ENCODE data around the gene SSB. TPM values are rescaled to one million over a fixed set of nuclear protein-coding genes. Genes with fewer than 3 reads are reported as not detected.

The SSB gene
- total and polyA plus RNA-seq, 8 donors: 30.7 to 94.2 (median 55.4) TPM

- Histone ChIP-seq H3K36me3 (no peaks in the 10 kb centered on the region), H3K27me3 (no peaks in the 10 kb centered on the region), H3K4me3 (peak overlapping the region; percentile 83 to 100 (median 93)), H3K9me3 (no peaks in the 10 kb centered on the region), H3K27ac (peak overlapping the region; percentile 80 to 97 (median 90)), H3K4me1 (peaks cover 24 to 78% (median 52%) of the 10 kb centered on the region in 4 donors)
- DNase-seq: peak in 1 of 2 donors; percentile 62
- WGBS, 5 donors: 0 to 2% (median 1%) methylated on average over 13 of the region's 13 CpGs
- TF ChIP-seq POLR2AphosphoS5 (IDR thresholded peaks at IDR 0.05) (peak in 1 of 3 donors; percentile 18), EP300 (IDR thresholded peaks at IDR 0.05) (no peak), POLR2A (IDR thresholded peaks at IDR 0.05) (no peak), CTCF (IDR thresholded peaks at IDR 0.05) (no peak)
- intact Hi-C loops (cut with DNase I; ENCODE audit: low total_unique reads): loop anchor here (5.0 kb wide), 1 partner anchor 99 kb away; no protein-coding TSS in a partner anchor
These were observed 29.6 kb downstream of the SSB start for GRCh38 chr2:169828141-169828811.

GRCh38 chr2:169834401-169834800 lies 35.7 kb downstream of the SSB start:
- no peaks in the 10 kb centered on the region for H3K9me3 ChIP-seq
- intact Hi-C loops (cut with DNase I; ENCODE audit: low total_unique reads): no loop called here
- H3K4me3 ChIP-seq: no peak overlapping the region
- 63 to 78% (median 74%) methylated on average over 1 of the region's 1 CpG for WGBS, 5 donors
- DNase-seq: no peak
- no peaks in the 10 kb centered on the region for H3K27me3 ChIP-seq
- TF ChIP-seq EP300 (IDR thresholded peaks at IDR 0.05) (no peak), POLR2AphosphoS5 (IDR thresholded peaks at IDR 0.05) (no peak), CTCF (IDR thresholded peaks at IDR 0.05) (no peak), POLR2A (IDR thresholded peaks at IDR 0.05) (no peak)
- no peak overlapping the region for H3K27ac ChIP-seq
- peaks cover 13 to 72% (median 42%) of the 10 kb centered on the region in 4 donors for H3K4me1 ChIP-seq
- H3K36me3 ChIP-seq: no peaks in the 10 kb centered on the region

GRCh38 chr2:169838743-169839489 lies 40.2 kb downstream of the SSB start:
- Histone ChIP-seq H3K27me3 (no peaks in the 10 kb centered on the region), H3K27ac (no peak overlapping the region), H3K4me3 (no peak overlapping the region), H3K4me1 (peaks cover 0 to 63% (median 33%) of the 10 kb centered on the region in 4 donors), H3K36me3 (peaks cover 0 to 13% (median 11%) of the 10 kb centered on the region in 4 donors), H3K9me3 (no peaks in the 10 kb centered on the region)
- intact Hi-C loops (cut with DNase I; ENCODE audit: low total_unique reads): no loop called here
- WGBS, 5 donors: 93 to 98% (median 95%) methylated on average over 2 of the region's 2 CpGs
- TF ChIP-seq CTCF (IDR thresholded peaks at IDR 0.05) (no peak), POLR2A (IDR thresholded peaks at IDR 0.05) (no peak), POLR2AphosphoS5 (IDR thresholded peaks at IDR 0.05) (no peak), EP300 (IDR thresholded peaks at IDR 0.05) (no peak)
- DNase-seq: no peak

DNA sequence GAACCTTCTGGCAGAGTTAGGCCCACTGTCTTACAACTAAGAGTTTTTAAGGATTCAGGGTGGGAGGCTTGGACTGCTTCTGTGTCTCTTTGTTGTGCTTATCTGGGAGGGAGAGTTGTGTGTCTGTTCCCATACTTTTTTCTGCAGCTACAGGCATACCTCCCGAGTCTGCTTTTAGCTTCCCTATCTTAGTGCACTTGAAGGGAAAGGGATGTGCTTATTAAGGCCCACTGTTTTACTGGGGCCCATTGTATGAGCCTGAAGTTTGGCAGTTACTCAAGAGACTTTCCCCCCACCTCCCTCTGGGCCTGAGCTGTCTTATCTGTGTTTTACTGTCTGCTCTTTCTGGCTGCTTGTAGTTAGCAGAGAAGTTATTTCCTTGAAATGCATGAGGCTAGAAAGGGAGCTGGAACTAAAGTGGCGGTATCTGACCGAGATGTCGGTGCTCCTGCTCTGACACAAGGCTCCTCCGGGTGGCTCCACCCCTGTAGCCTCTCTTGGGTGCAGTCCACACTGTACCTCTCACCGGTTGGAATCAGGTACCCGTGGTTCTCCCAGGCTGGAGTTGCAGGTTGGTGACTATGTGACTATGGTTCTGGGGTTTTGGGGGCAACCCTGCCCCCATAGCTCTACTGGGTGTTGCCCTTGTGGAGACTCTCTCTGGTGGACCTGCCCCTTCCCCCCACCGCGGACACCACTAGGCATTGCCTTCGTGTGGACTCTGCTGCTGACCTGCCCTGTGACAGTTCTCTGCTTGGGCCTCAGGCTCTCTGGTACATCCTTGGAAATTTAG lies 41.5 kb downstream of the SSB start:
- intact Hi-C loops (cut with DNase I; ENCODE audit: low total_unique reads): no loop called here
- no peak overlapping the region for H3K4me3 ChIP-seq
- no peak for TF ChIP-seq CTCF (IDR thresholded peaks at IDR 0.05)
- TF ChIP-seq POLR2A (IDR thresholded peaks at IDR 0.05): no peak
- no peak for TF ChIP-seq POLR2AphosphoS5 (IDR thresholded peaks at IDR 0.05)
- TF ChIP-seq EP300 (IDR thresholded peaks at IDR 0.05): no peak
- H3K4me1 ChIP-seq: peaks cover 0 to 54% (median 28%) of the 10 kb centered on the region in 4 donors
- peak in 1 of 2 donors; percentile 23 for DNase-seq
- H3K27me3 ChIP-seq: no peaks in the 10 kb centered on the region
- H3K27ac ChIP-seq: no peak overlapping the region
- peaks cover 0 to 13% (median 11%) of the 10 kb centered on the region in 4 donors for H3K36me3 ChIP-seq
- H3K9me3 ChIP-seq: no peaks in the 10 kb centered on the region
- 78 to 90% (median 80%) methylated on average over 9 to 10 of the region's 10 CpGs for WGBS, 5 donors
